AG04450 (cell line): Measurements from ENCODE around the gene DHX36. TPM values are rescaled to one million over a fixed set of nuclear protein-coding genes. Genes with fewer than 3 reads are reported as not detected.

Experiments
- CTCF ChIA-PET: fragments of 300-600, 350-600 bp; formaldehyde crosslinking; extraction: SDS; loops from one replicate; lab custom pipeline; 2022; ENCODE audit warnings: antibody characterized with exemption, inconsistent platforms; lab: Charles Lee
- POLR2A ChIA-PET: fragments of 350-600 bp; formaldehyde crosslinking; extraction: SDS; loops from one replicate; lab custom pipeline; 2021; ENCODE audit warnings: antibody characterized with exemption, inconsistent platforms; lab: Yijun Ruan, JAX
- DNase-seq: peaks from one replicate; pipeline ENCODE4 v3.0.0-alpha.2; 2011; ENCODE audit warnings: low read depth, low spot score
- H3K27ac ChIP-seq: one replicate; pipeline ENCODE4 v1.5.1; 2012; ENCODE audit warnings: low read depth, low read length, control low read depth
- H3K27me3 ChIP-seq: one replicate; pipeline ENCODE4 v1.6.0; 2012; ENCODE audit warnings: low read length; ENCODE audit not compliant: control insufficient read depth, insufficient read depth
- H3K4me3 ChIP-seq: 2 replicates; pipeline ENCODE4 v1.5.1; 2011; ENCODE audit warnings: mild to moderate bottlenecking, low read depth, low read length, control low read depth
- H3K9me3 ChIP-seq: 2 replicates; pipeline ENCODE4 v1.5.1; 2012; ENCODE audit warnings: low read length; ENCODE audit not compliant: control insufficient read depth, insufficient read depth
- CTCF ChIP-seq: IDR thresholded peaks from 2 replicates; pipeline ENCODE4 v1.5.1; 2011; ENCODE audit warnings: low read depth, low read length, control low read depth, inconsistent platforms
- polyA plus RNA-seq: library from polyadenylated mRNA; depleted of rRNA; stranded (reverse); fragments of >200 nt; gene quantifications from 2 replicates; pipeline ENCODE4 v1.2.3, GENCODE V29; 2011

The DHX36 gene
- polyA plus RNA-seq, 1 experiment, result 49.3 TPM

GRCh38 chr3:154294016-154294415, 30.3 kb downstream of the DHX36 start:
- TF ChIP-seq CTCF, result no peak
- POLR2A ChIA-PET, result no interaction called here
- CTCF ChIA-PET, result no interaction called here

GRCh38 chr3:154290187-154290586, 34.1 kb downstream of the DHX36 start:
- Histone ChIP-seq H3K27ac (no peak overlapping the region), H3K27me3 (no peaks in the 10 kb centered on the region), H3K9me3 (no peaks in the 10 kb centered on the region), H3K4me3 (no peak overlapping the region)
- POLR2A ChIA-PET, result no interaction called here
- no peak for TF ChIP-seq CTCF
- CTCF ChIA-PET, result no interaction called here
- no peak for DNase-seq

More at GRCh38 chr3:154294016-154294415, 30.3 kb downstream of the DHX36 start:
- H3K27ac ChIP-seq, result no peak overlapping the region
- H3K4me3 ChIP-seq, result no peak overlapping the region
- H3K27me3 ChIP-seq, result no peaks in the 10 kb centered on the region
- no peaks in the 10 kb centered on the region for H3K9me3 ChIP-seq
- DNase-seq, result no peak

- TF ChIP-seq CTCF, result no peak
- Histone ChIP-seq H3K9me3 (no peaks in the 10 kb centered on the region), H3K4me3 (no peak overlapping the region), H3K27ac (no peak overlapping the region), H3K27me3 (no peaks in the 10 kb centered on the region)
- ChIA-PET CTCF (interaction anchor here (0.5 to 1.0 kb wide), 2 partner anchors 22 to 33 kb away, joined by 3 read pairs; no protein-coding TSS in a partner anchor), POLR2A (no interaction called here)
- no peak for DNase-seq
Measured at GRCh38 chr3:154285221-154285620, 39.1 kb downstream of the DHX36 start.

- DNase-seq, result no peak
- ChIA-PET CTCF (interaction anchor here (0.6 to 1.3 kb wide), 3 partner anchors 25 to 28 kb away, joined by 3 to 4 read pairs (median 4); no protein-coding TSS in a partner anchor), POLR2A (no interaction called here)
- H3K9me3 ChIP-seq, result no peaks in the 10 kb centered on the region
- no peak overlapping the region for H3K4me3 ChIP-seq
- H3K27ac ChIP-seq, result no peak overlapping the region
- no peak for TF ChIP-seq CTCF
- no peaks in the 10 kb centered on the region for H3K27me3 ChIP-seq
Measured at GRCh38 chr3:154280161-154280560, 44.1 kb downstream of the DHX36 start.

GRCh38 chr3:154275965-154276364, 48.3 kb downstream of the DHX36 start:
- TF ChIP-seq CTCF, result no peak
- ChIA-PET CTCF (interaction anchor here (0.5 to 1.0 kb wide), 2 partner anchors 22 to 482 kb away, joined by 3 to 5 read pairs; no protein-coding TSS in a partner anchor), POLR2A (no interaction called here)
- Histone ChIP-seq H3K9me3 (no peaks in the 10 kb centered on the region), H3K4me3 (no peak overlapping the region), H3K27ac (no peak overlapping the region), H3K27me3 (no peaks in the 10 kb centered on the region)
- no peak for DNase-seq
